Measurements from ENCODE around the gene TTC13. TPM values are rescaled to one million over a fixed set of nuclear protein-coding genes. Genes with fewer than 3 reads are reported as not detected.

TTC13 gene
- total RNA-seq, 4 donors from 2014 or later: 8.4 to 27.0 (median 11.5) TPM

DNA sequence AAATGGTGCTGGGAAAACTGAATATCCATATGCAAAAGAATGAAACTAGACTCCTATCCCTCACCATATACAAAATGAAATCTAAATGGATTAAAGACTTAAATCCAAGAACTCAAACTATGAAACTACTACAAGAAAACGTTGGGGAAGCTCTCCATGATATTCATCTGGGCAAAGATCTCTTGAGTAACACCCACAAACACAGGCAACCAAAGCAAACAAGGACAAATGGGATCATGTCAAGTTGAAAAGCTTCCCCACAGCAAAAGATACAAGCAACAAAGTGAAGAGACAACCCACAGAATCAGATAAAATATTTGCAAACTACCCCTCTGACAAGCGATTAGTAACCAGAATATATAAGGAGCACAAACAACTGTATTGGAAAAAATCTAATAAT, 13.8 kb downstream of the TTC13 start:
- no peaks in the 10 kb centered on the region for H3K27me3 ChIP-seq
- no peak overlapping the region for H3K4me3 ChIP-seq
- DNase-seq (ENCODE audit: extremely low spot score): no peak
- no peak overlapping the region for H3K27ac ChIP-seq (replicated peaks in 1 of 4)
- WGBS: 44% methylated on average over 2 of the region's 2 CpGs
- H3K9me3 ChIP-seq: no peaks in the 10 kb centered on the region
- intact Hi-C loops (cut with DNase I): no loop called here
- TF ChIP-seq, protein P1, sequence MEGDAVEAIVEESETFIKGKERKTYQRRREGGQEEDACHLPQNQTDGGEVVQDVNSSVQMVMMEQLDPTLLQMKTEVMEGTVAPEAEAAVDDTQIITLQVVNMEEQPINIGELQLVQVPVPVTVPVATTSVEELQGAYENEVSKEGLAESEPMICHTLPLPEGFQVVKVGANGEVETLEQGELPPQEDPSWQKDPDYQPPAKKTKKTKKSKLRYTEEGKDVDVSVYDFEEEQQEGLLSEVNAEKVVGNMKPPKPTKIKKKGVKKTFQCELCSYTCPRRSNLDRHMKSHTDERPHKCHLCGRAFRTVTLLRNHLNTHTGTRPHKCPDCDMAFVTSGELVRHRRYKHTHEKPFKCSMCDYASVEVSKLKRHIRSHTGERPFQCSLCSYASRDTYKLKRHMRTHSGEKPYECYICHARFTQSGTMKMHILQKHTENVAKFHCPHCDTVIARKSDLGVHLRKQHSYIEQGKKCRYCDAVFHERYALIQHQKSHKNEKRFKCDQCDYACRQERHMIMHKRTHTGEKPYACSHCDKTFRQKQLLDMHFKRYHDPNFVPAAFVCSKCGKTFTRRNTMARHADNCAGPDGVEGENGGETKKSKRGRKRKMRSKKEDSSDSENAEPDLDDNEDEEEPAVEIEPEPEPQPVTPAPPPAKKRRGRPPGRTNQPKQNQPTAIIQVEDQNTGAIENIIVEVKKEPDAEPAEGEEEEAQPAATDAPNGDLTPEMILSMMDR (IDR thresholded peaks at IDR 0.05): no peak
- no peak for TF ChIP-seq EP300 (IDR thresholded peaks at IDR 0.05)
- TF ChIP-seq POLR2AphosphoS5 (IDR thresholded peaks at IDR 0.05): no peak
- no peak for TF ChIP-seq POLR2A (IDR thresholded peaks at IDR 0.05; ENCODE audit: low read depth)
- H3K4me1 ChIP-seq: no peaks in the 10 kb centered on the region
- peaks cover 0 to 8% (median 2%) of the 10 kb centered on the region in 4 donors for H3K36me3 ChIP-seq

DNA sequence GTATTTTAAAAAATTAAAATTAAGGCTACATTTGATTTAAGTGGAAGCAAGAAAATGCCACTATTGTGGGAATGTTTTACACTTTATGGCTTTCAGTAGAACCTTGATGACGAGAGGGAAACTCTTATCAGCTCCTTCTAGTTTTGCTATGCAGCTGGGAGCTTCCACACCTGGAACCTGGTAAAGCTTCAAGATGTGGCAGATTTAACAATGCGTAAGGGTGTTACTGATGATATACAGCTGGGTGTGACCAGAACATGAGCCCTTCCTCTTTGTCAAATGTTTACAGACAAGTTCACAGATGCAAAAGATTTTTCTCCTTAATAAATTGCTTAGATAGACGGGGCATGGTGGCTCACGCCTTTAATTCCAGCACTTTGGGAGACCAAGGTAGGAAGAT, 20.3 kb downstream of the TTC13 start:
- H3K27ac ChIP-seq (replicated peaks in 1 of 4): no peak overlapping the region
- H3K9me3 ChIP-seq: no peaks in the 10 kb centered on the region
- no peaks in the 10 kb centered on the region for H3K4me1 ChIP-seq
- no peak for TF ChIP-seq EP300 (IDR thresholded peaks at IDR 0.05)
- TF ChIP-seq, protein P1 (IDR thresholded peaks at IDR 0.05): no peak
- 87% methylated on average over 4 of the region's 4 CpGs for WGBS
- no peak overlapping the region for H3K4me3 ChIP-seq
- no peaks in the 10 kb centered on the region for H3K27me3 ChIP-seq
- DNase-seq (ENCODE audit: extremely low spot score): no peak
- peaks cover 7 to 45% (median 19%) of the 10 kb centered on the region in 4 donors for H3K36me3 ChIP-seq
- intact Hi-C loops (cut with DNase I): no loop called here

DNA sequence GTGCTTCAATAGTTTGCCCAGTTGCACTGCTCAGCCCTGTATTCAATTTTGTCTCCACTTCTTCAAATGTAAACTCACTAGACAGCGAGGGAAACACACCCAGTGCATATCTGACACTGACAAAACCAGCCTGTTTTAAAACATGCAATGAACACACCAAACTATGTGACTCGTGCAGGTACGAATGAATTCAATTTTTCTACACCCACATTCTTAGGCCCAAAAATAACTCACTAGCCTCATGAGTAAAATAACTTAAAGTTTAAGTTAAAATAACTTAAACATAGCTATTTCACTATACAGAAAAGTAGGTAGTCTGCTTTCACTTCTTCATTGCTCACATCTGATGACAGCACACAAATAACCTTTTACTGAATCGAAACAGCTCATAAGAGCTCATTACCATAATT, 21.1 kb downstream of the TTC13 start:
- peaks cover 11 to 49% (median 19%) of the 10 kb centered on the region in 4 donors for H3K36me3 ChIP-seq
- DNase-seq (ENCODE audit: extremely low spot score): no peak
- no peak for TF ChIP-seq POLR2AphosphoS5 (IDR thresholded peaks at IDR 0.05)
- TF ChIP-seq POLR2A (IDR thresholded peaks at IDR 0.05; ENCODE audit: low read depth): no peak
- TF ChIP-seq, protein P1 (IDR thresholded peaks at IDR 0.05): no peak
- no peak for TF ChIP-seq EP300 (IDR thresholded peaks at IDR 0.05)
- no peaks in the 10 kb centered on the region for H3K4me1 ChIP-seq
- intact Hi-C loops (cut with DNase I): no loop called here
- H3K9me3 ChIP-seq: no peaks in the 10 kb centered on the region
- H3K4me3 ChIP-seq: no peak overlapping the region
- H3K27ac ChIP-seq (replicated peaks in 1 of 4): no peak overlapping the region
- no peaks in the 10 kb centered on the region for H3K27me3 ChIP-seq
- WGBS: 92% methylated on average over 4 of the region's 4 CpGs

DNA sequence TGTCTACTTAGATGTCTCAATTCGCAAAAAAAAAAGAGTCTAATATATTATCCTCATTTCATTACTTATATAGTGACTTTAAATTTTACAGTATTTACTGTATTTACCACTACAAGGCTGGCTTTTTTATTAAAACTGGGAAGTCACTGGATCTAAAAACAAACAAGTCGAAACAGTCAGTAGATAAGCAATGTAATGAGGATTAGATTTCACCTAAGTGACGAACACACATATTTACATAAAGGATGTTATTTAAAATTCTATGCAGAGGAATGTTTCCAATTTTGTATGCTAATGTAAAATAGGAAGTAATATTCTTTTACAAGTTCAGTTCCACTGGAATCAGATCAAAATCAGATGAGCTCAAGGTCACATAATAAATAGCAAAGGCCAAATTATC, 28.3 kb downstream of the TTC13 start:
- Histone ChIP-seq H3K27me3 (no peaks in the 10 kb centered on the region), H3K4me3 (no peak overlapping the region), H3K36me3 (peaks cover 0 to 31% (median 8%) of the 10 kb centered on the region in 4 donors), H3K9me3 (no peaks in the 10 kb centered on the region), H3K4me1 (no peaks in the 10 kb centered on the region), H3K27ac (replicated peaks in 1 of 4) (no peak overlapping the region)
- 96% methylated on average over 3 of the region's 3 CpGs for WGBS
- DNase-seq (ENCODE audit: extremely low spot score): no peak
- intact Hi-C loops (cut with DNase I): no loop called here
- no peak for TF ChIP-seq POLR2A (IDR thresholded peaks at IDR 0.05; ENCODE audit: low read depth)
- no peak for TF ChIP-seq EP300 (IDR thresholded peaks at IDR 0.05)
- TF ChIP-seq POLR2AphosphoS5 (IDR thresholded peaks at IDR 0.05): no peak
- TF ChIP-seq, protein P1 (IDR thresholded peaks at IDR 0.05): no peak

DNA sequence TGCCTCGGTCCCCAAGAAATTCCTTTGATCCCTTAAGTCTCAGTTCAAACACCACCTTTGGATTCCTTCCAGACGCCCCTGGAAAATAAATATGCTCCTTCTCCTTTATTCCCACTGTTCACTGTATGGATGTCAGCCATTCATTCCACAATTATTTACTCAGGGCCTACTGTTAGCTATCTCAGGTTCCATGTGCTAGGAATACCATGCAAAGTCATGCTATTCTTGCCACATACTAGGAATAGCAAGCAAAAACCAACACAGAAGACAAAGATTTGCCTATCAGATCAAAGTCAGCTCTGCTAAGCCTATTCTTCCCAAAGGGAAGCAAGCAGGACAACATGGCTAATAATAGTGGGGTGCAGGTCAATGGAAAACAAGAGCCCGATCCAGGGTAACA, 29.8 kb downstream of the TTC13 start:
- H3K4me1 ChIP-seq: no peaks in the 10 kb centered on the region
- peaks cover 0 to 36% (median 5%) of the 10 kb centered on the region in 4 donors for H3K36me3 ChIP-seq
- no peak overlapping the region for H3K4me3 ChIP-seq
- no peak overlapping the region for H3K27ac ChIP-seq (replicated peaks in 1 of 4)
- TF ChIP-seq EP300 (IDR thresholded peaks at IDR 0.05): no peak
- TF ChIP-seq POLR2AphosphoS5 (IDR thresholded peaks at IDR 0.05): no peak
- TF ChIP-seq, protein P1 (IDR thresholded peaks at IDR 0.05): no peak
- no peak for TF ChIP-seq POLR2A (IDR thresholded peaks at IDR 0.05; ENCODE audit: low read depth)
- 94% methylated on average over 3 of the region's 3 CpGs for WGBS
- H3K27me3 ChIP-seq: no peaks in the 10 kb centered on the region
- intact Hi-C loops (cut with DNase I): no loop called here
- DNase-seq (ENCODE audit: extremely low spot score): no peak
- H3K9me3 ChIP-seq: no peaks in the 10 kb centered on the region
